HG03039 (cell line): Measurements from ENCODE around the gene GPC1.
"Not testable (repeated sequence)": the region's sequence is repeated elsewhere in the genome, so short reads cannot be mapped to it uniquely, and the experiment has no call there.

Experiments used
- ATAC-seq: cut with Tn5 transposase; IDR thresholded peaks from one replicate; pipeline ENCODE4 v1.9.1; 2021; ENCODE audit warnings: mild to moderate bottlenecking, moderate library complexity; ENCODE audit not compliant: unreplicated experiment

Gene GPC1, protein sequence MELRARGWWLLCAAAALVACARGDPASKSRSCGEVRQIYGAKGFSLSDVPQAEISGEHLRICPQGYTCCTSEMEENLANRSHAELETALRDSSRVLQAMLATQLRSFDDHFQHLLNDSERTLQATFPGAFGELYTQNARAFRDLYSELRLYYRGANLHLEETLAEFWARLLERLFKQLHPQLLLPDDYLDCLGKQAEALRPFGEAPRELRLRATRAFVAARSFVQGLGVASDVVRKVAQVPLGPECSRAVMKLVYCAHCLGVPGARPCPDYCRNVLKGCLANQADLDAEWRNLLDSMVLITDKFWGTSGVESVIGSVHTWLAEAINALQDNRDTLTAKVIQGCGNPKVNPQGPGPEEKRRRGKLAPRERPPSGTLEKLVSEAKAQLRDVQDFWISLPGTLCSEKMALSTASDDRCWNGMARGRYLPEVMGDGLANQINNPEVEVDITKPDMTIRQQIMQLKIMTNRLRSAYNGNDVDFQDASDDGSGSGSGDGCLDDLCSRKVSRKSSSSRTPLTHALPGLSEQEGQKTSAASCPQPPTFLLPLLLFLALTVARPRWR

GRCh38 chr2:240435457-240435947, at the start of gene GPC1:
GPC1 (plus strand) TSS chr2:240435663; CDS start chr2:240435919, 256 bp downstream.
- ATAC-seq, result peak; percentile 43

- ATAC-seq, result no peak
Observed at GRCh38 chr2:240386326-240386725, 49.1 kb upstream of the GPC1 start.

DNA sequence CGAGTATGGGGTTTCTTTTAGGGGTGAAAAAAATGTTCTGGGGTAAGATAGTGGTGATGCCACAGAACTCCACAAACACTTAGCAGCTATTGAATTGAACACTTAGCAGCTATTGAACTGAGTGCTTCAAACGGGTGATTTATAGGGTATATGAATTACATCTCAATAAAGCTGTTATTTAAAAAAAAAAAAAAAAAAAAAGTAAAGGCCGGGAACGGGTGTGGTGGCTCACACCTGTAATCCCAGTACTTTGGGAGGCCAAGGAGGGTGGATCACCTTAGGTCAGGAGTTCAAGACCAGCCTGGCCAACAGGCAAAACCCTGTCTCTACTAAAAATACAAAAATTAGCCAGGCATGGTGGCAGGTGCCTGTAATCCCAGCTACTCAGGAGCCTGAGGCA, 48.7 kb upstream of the GPC1 start:
- not testable (repeated sequence) for ATAC-seq

GRCh38 chr2:240387325-240387668, 48.2 kb upstream of the GPC1 start:
- ATAC-seq, result no peak

GRCh38 chr2:240387669-240388358, 47.6 kb upstream of the GPC1 start:
- ATAC-seq, result no peak

DNA sequence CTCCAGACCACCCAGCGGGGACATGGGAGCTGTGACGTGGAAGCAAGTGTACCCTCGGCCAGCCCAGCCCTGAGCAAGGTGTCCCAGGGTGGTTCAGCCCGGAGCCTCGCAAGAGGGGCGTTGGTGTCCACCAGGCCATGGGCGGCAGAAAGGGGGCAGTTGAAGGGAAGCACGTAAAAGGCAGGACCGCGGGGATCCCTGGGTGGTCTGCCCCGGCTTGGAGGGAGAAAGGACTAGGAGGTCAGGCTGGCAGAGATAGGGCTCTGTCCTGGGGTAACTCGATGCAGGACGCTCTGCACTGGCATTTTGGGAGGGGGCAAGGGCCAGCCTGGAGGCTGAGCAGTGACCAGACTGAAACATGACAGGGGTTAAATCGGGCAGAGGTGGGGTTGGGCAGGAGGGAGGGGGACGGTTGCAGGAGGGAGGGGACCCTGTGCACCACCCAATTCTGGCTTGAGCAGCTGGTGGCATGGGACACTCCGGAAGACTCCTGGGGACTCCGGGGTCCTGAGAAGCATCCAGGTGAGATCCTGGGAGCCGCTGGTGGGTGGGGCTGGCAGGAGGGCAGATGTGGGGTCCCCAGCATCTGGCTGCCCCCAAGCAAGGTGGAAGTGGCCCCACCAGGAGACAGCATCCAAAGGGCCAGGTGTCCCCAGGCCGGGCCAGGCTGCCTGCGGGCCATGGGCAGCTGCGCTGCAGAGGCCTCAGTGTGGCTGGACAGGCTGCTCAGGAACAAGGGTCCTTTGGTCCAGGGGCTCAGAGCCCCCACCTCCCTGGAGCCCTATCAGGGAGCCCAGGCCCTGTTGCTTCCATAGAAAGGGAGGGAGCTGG, 46.8 kb upstream of the GPC1 start:
- ATAC-seq, result no peak

DNA sequence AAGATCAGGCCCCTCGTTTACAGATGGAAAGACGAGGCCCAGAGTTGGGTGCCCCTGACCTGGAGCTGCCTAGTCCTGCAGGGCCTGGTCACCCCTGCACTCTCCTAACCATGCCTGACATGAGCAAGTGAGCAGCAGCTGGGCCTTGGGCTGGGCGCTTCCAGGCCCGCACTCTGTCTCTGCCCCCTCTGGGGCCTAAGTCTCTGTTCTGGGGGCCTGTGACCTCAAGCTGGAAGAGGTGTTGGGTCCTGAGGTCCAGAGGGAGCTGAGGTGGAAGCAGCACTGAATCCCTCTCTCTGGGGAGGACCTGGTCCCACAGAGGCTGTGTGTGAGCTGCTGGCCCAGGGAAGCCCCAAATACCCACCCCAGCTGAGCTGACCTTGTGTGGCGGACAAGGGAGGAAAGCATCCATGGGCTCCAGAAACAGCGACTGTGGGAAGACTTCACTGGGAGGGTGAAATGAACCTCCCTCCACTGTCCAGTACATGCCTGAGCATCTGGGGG, 46.1 kb upstream of the GPC1 start:
- no peak for ATAC-seq

- no peak for ATAC-seq
Observed at GRCh38 chr2:240390091-240391073, 45.1 kb upstream of the GPC1 start.

- no peak for ATAC-seq
Observed at GRCh38 chr2:240391111-240392051, 44.1 kb upstream of the GPC1 start.

DNA sequence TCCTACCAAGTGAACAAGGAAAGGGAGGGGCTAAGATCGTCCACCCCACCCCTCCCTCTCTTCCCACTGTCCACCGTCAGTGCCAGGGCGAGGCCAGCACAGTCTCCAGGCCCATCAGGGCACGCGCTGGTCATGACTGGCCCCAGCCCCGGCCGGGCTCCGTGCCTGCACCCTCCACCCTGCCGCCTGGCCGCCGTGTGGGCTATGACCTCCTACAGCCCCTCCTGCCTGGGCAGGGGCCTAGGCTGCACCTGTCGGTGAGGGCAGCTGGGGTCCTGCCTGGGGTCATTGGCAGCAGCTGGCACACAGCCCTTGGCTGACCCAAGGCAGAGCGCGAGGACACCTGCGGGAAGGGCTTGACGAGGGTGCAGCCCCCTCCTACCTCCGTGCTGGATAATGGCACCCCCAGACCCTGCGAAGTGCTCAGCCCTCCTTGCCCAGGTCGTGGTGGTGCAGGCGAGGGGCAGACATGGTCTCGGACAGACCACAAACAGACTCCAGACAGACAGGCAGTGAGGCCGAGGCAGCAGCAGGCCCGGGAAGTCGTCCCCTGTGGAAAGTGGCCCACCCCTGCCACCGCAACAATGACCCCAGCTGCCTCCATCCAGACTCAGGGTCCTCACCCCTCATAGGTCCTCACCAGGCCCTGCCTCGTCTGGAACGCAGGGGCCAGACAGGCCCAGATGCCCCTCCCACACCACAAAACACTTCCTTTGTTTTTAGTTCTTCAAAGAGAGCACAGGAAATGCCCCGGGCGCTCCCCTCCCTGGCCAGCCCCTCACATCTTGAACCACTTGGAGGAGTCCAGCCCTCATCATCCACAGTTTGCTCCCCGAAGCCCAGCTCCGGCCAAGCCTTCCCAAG, 43.1 kb upstream of the GPC1 start:
- ATAC-seq, result no peak

DNA sequence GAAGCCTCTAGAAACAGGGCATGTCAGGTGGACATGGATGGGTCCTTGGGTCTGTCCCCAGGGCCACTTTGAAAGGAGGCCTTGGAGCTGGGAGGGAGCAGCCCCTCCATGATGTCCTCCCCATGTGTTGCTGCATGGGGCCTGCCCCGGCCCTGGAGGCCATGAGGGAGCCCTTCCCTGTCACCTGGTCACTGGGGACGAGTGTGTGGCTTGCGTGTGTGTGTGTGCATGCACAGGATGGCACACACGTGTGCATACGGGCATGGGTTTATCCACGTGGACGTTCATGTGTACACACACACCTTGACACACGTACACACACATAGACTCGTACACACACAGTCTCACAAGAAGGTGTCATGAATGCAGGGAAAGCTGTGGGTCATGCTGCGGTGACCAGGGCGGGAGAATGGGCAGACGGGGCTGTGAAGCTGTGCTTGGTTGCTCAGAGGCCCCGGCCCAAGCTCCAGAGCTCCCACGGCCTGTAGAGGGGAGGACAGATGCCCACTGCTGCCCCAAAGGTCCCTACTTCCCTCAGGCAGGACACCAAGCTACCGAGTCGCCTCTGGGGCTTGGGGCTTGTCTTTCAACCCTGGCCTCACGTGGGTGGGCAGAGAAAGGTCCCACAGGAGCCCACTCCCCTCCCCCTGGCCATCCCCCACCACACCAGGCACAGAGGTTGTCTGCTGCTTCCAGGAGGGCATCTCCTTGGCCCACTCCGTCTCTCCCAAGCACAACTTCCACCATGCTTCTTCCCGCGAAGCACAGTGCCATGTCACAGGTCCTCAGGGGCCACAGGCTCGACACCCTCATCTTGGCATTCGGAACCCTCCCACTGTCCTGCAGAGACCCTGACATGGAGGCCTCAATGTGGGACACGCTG, 42.3 kb upstream of the GPC1 start:
- ATAC-seq, result no peak

- no peak for ATAC-seq
Observed at GRCh38 chr2:240393831-240394410, 41.5 kb upstream of the GPC1 start.

GRCh38 chr2:240394549-240394948, 40.9 kb upstream of the GPC1 start:
- ATAC-seq, result no peak

DNA sequence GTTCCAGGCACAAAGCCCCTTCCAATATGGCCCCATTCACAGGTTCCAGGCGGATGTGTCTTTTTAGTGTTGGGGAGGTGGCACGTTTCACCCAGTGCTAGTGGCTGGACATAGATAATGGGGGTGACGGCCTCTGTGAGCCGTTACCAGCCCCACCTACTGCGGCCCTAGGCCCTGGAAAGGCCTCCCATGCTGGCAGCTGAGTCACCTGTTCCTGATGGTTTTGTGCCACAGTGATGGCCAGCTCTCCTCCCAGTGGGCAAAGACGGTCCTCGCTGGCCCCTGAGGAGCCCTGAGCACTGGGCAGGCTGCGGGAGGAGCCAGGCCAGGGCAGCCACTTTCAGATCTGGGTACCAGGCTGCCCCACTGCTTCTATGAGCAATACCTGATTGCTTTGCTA, 40.0 kb upstream of the GPC1 start:
- no peak for ATAC-seq

- ATAC-seq, result no peak
Observed at GRCh38 chr2:240395896-240396622, 39.4 kb upstream of the GPC1 start.
